ENCODE data around the gene KCNIP1.

GRCh38 chr5:170660531-170660930 lies 156.7 kb downstream of the KCNIP1 start:
- TF ChIP-seq CTCF (IDR thresholded peaks at IDR 0.05; ENCODE audit: insufficient read depth, low read length, poor library complexity, severe bottlenecking) (no peak), EZH2phosphoT487 (conservative IDR thresholded peaks at IDR 0.05; ENCODE audit: low read length) (no peak)

Measured in SU-DHL-6 (cell line).